Kidney glomerular epithelial cell (primary cell): ENCODE measurements around the gene COPB2.

Experiments
- DNase-seq: peaks from one replicate; lab custom pipeline; 2025; lab: John Stamatoyannopoulos, UW

COPB2 gene

DNA sequence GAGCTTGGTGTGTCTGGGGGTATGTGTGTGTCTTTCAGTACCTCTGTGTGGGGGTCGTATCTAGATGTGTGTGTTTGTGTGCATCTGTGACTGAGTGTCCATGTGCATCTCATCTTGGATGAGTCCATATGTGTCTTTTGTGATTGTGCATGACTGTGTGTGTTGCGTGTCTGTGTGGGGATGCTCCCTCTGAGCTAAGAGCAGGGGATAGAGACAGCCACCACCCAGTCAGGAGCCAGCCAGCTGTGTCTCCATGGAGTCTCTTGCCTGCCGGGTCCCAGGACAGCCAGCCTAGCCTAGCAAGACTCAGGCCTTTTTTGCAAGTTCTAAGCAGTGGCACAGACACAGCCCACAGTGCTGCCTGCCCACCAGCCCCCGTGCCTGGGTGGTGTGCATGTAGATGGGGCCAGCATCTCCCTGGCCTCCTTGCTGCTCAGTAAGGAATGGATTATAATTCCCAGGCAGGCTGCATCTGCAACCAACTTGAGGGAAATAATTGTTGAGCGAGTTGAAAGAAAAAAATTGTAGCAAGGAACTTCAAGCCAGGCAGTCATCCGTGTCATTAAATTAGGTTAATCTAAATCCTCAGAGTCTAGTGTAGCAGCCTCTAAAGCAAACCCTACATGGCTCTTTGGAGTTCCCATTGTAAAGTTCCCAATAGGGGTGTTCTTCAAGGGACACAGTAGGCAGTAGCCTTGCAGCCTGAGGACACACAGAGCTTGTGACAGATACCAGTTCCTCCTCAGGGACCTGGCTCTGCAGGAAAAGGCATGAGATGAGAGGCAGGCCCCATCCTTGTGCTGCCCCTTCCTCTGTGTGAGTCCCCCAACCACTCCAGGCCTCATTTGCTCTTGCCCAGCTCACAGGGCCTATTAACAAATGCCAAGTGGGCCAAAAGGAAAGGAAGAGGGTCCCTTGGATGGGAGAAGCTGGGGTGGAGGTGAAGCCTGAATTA lies 81.6 kb downstream of the COPB2 start:
- no peak for DNase-seq
